CD4-positive, alpha-beta T cell treated with Interleukin-1 beta for 1 hour (primary cell): Measurements from ENCODE around the gene UBE2S.

Source experiments
- DNase-seq, 2 donors: peaks; one replicate each; pipeline ENCODE4 v3.0.0-alpha.2; 2020 to 2022

The UBE2S gene

GRCh38 chr19:55358943-55359908 is 48.4 kb downstream of the UBE2S start:
- no peak for DNase-seq

- DNase-seq = no peak
Observed at GRCh38 chr19:55358493-55358892, 49.1 kb downstream of the UBE2S start.

- no peak for DNase-seq
Observed at GRCh38 chr19:55355213-55355821, 52.3 kb downstream of the UBE2S start.

- DNase-seq = no peak
Observed at GRCh38 chr19:55354698-55355212, 52.8 kb downstream of the UBE2S start, which contains the start of gene COX6B2. Gene COX6B2 (minus strand): TSS chr19:55354719. CDS start chr19:55354521, 198 bp downstream.

- peak; percentile 75 to 81 for DNase-seq
Observed at GRCh38 chr19:55353803-55354697, 53.5 kb downstream of the UBE2S start.

- no peak for DNase-seq
Observed at GRCh38 chr19:55353356-55353802, 54.2 kb downstream of the UBE2S start.

GRCh38 chr19:55352549-55353145 is 54.9 kb downstream of the UBE2S start:
- DNase-seq = no peak

GRCh38 chr19:55352040-55352439 is 55.5 kb downstream of the UBE2S start:
- DNase-seq = no peak

GRCh38 chr19:55350620-55351315 is 56.8 kb downstream of the UBE2S start:
- DNase-seq = no peak
